Measurements from ENCODE around the gene TNKS2.

The TNKS2 gene

GRCh38 chr10:91896212-91896756, 98.1 kb downstream of the TNKS2 start:
- Histone ChIP-seq H2AFZ (no peak overlapping the region), H3K9ac (no peak overlapping the region), H3K27ac (no peak overlapping the region), H3K27me3 (ENCODE audit: control insufficient read depth, insufficient read depth, low read length) (no peaks in the 10 kb centered on the region), H3K4me2 (ENCODE audit: low read length) (no peak overlapping the region), H3K36me3 (ENCODE audit: control insufficient read depth, insufficient read depth, low read length) (no peaks in the 10 kb centered on the region), H3K4me3 (ENCODE audit: low read depth, low read length) (no peak overlapping the region), H3K4me1 (no peaks in the 10 kb centered on the region), H3K79me2 (no peaks in the 10 kb centered on the region), H3K9me3 (ENCODE audit: control insufficient read depth, low read length) (no peaks in the 10 kb centered on the region)
- no peak for TF ChIP-seq CTCF (IDR thresholded peaks at IDR 0.05)

- Histone ChIP-seq H3K27ac (no peak overlapping the region), H3K4me3 (ENCODE audit: low read depth, low read length) (no peak overlapping the region), H3K9me3 (ENCODE audit: control insufficient read depth, low read length) (no peaks in the 10 kb centered on the region), H2AFZ (no peak overlapping the region), H3K36me3 (ENCODE audit: control insufficient read depth, insufficient read depth, low read length) (no peaks in the 10 kb centered on the region), H3K4me2 (ENCODE audit: low read length) (no peak overlapping the region), H3K27me3 (ENCODE audit: control insufficient read depth, insufficient read depth, low read length) (no peaks in the 10 kb centered on the region), H3K79me2 (no peaks in the 10 kb centered on the region), H3K9ac (no peak overlapping the region), H3K4me1 (no peaks in the 10 kb centered on the region)
- TF ChIP-seq CTCF (IDR thresholded peaks at IDR 0.05) = no peak
These were observed 99.2 kb downstream of the TNKS2 start for GRCh38 chr10:91897421-91897820.

GRCh38 chr10:91901784-91902677, 103.8 kb downstream of the TNKS2 start:
- Histone ChIP-seq H3K79me2 (no peaks in the 10 kb centered on the region), H3K36me3 (ENCODE audit: control insufficient read depth, insufficient read depth, low read length) (no peaks in the 10 kb centered on the region), H3K27me3 (ENCODE audit: control insufficient read depth, insufficient read depth, low read length) (no peaks in the 10 kb centered on the region), H3K4me3 (ENCODE audit: low read depth, low read length) (no peak overlapping the region), H3K4me2 (ENCODE audit: low read length) (no peak overlapping the region), H3K27ac (no peak overlapping the region), H3K9ac (no peak overlapping the region), H2AFZ (no peak overlapping the region), H3K4me1 (no peaks in the 10 kb centered on the region), H3K9me3 (ENCODE audit: control insufficient read depth, low read length) (no peaks in the 10 kb centered on the region)
- TF ChIP-seq CTCF (IDR thresholded peaks at IDR 0.05) = no peak

- Histone ChIP-seq H3K9ac (no peak overlapping the region), H3K9me3 (ENCODE audit: control insufficient read depth, low read length) (no peaks in the 10 kb centered on the region), H3K27ac (no peak overlapping the region), H3K4me3 (ENCODE audit: low read depth, low read length) (no peak overlapping the region), H3K4me2 (ENCODE audit: low read length) (no peak overlapping the region), H2AFZ (no peak overlapping the region), H3K27me3 (ENCODE audit: control insufficient read depth, insufficient read depth, low read length) (no peaks in the 10 kb centered on the region), H3K36me3 (ENCODE audit: control insufficient read depth, insufficient read depth, low read length) (no peaks in the 10 kb centered on the region), H3K79me2 (no peaks in the 10 kb centered on the region), H3K4me1 (no peaks in the 10 kb centered on the region)
- no peak for TF ChIP-seq CTCF (IDR thresholded peaks at IDR 0.05)
These were observed 108.9 kb downstream of the TNKS2 start for GRCh38 chr10:91907033-91907594.
